GM18517 (cell line): ENCODE data around the gene PDGFD.

Source experiments
- ATAC-seq: cut with Tn5 transposase; IDR thresholded peaks from one replicate; pipeline ENCODE4 v1.9.1; 2021; ENCODE audit warnings: mild to moderate bottlenecking, moderate library complexity; ENCODE audit not compliant: unreplicated experiment

PDGFD gene

DNA sequence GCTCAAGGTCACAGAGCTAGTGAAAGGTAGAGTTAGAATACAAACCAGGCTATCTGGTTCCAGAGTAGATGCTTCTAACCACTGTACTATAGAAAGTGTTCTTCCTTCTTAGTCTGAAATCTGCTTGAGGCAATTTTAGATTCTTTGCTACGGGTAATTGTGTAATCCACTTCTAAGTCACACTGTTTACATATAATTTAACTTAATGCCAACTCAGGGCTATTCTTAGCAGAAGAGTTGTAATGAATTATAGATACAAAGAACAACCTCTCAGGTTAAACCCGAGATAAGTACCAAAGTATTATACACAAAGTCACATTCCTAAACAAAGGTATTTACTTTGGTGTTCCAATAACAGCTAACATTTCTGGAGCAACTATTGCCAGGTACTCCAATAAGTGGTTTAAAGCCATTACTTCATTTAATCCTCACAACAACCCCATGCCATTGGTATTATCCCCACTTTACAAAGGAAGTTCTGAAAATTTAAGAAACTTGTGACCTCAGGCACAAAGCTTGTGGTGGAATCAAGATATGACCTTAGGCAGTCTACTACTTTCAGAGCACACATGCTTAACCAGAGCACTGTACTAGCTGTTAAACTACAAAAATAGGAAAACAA is 158.6 kb downstream of the PDGFD start:
- ATAC-seq = no peak

GRCh38 chr11:104003491-104003890 is 160.5 kb downstream of the PDGFD start:
- no peak for ATAC-seq

DNA sequence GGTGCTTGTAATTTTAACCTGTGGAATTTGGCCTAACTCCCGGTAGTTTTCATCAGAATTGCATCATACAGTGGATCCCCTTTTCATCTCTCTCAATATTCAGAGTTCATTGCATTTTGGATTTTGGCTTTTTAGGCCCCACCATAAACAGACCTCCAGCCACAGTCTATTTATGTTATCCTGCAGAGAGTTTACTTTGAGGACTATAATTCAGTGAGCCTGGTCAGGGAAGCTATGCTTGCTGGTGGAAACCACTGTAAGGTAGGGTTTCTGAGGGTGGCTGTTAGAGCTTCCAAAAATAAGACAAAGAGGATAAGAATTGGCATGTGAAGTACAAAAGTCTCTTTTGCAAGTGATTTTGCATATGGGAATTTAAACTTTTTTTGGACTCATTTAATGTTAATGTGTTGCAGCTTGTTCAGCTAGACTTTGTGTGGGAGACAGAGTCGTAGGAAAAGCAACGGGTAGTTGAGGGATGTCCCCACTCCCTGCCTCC is 162.3 kb downstream of the PDGFD start:
- no peak for ATAC-seq

GRCh38 chr11:104000798-104001197 is 163.1 kb downstream of the PDGFD start:
- ATAC-seq = no peak

DNA sequence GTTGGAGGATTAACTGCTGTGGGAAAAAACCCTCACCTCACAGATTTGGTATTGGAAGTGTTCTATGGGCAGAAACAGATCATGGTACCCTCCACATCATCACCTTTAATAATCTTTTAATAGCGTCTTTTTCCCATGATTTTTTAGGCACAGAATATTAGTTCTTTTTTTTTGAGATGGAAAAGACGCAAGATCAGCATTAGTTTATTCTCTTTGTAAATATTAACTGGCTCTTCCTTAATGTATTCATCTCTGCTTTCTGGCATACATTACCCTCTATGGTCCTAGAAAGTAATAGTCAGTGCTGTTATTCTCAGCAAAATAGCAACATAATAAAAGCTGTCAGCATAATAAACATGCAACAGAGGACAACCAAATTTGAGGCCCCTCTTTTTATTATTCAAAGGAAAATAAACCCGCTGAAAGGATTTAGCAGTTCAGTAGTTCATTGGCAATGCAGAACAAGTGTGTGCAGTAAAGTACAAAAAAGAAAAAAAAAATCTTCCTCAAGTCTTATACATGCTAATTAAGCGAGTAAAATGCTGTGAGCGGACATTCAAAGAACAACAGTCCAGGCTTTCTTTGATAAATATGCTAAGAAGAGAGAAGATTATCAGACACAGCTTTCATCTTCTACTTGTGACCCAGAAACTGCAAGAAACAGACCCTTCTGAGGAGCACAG is 165.0 kb downstream of the PDGFD start:
- ATAC-seq = no peak

- peak; percentile 78 for ATAC-seq
These were observed 166.9 kb downstream of the PDGFD start for GRCh38 chr11:103997082-103997481.

DNA sequence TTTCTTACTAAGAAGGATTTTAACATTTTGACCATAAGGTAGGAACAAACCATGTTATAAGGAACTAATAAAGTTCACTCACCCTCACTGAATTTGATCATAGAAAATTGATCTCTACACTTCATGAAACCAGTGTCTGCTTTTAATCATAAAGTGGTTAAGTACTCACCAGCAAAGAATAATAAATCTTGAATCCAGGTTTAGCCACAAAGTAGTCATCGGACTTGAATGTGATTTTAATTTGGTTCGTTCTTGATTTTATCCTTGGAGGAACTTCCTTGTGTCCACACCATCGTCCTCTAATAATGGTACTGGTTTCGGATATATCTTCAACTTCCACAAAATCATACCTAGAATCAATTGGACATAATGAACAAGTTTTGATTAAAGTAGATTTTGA is 168.1 kb downstream of the PDGFD start:
- no peak for ATAC-seq

DNA sequence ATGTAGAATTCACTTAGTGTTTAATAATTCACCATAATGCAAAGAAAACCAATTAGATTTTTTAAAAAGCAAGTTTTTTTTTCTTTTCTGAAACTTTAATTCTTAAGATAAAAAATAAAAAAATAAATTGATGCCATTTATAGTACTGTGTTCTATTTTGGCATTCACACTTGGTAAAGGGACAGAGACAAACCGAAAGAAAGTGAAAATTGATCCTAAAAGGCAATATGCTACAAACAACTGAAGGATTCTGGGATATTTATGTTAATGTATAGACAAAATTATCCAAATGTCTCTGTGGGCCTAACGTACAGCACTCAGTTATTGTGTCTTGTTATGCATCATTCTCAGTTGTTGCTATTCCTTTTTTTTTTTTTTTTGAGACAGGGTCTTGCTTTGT is 169.4 kb downstream of the PDGFD start:
- ATAC-seq = no peak

DNA sequence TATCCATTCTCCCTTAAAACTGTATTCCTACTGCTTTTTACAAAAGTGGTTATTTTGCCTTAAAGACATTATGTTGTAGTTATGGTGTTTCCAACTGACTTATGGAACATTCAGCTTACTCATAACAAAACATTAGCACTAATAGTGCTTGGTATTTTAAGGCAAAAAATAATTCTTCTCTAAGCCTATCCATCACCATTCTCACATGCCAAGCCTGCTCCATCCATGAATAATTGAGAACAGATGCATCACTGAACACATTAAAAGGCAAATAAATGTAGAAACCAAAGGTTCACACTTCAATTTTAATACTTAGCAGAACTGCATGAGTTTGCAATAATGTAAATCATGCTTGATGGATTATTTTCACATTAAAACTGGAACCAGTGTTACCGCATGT is 169.9 kb downstream of the PDGFD start:
- no peak for ATAC-seq

DNA sequence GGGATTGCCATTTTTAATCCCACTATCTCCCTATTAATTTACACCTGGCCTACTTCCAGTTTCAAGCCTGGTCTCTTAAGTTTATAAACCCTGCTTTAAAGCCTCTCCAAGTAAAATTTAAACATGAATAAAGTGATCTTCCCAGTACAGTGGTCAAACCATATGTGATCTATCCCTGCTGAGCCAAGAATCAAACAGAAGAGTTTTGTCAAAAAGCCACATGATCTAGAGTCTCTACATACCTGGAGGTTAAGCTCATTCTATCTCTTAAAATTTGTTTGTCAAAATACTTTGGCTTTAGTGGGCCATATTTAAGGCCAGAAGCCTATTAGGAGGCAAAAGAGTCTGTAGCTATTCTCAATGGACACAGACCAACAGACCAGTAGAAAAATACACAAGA is 170.4 kb downstream of the PDGFD start:
- ATAC-seq = no peak

GRCh38 chr11:103988595-103988969 is 175.4 kb downstream of the PDGFD start:
- ATAC-seq = no peak

- no peak for ATAC-seq
These were observed 176.0 kb downstream of the PDGFD start for GRCh38 chr11:103987629-103988594.

GRCh38 chr11:103985041-103985440 is 178.9 kb downstream of the PDGFD start:
- no peak for ATAC-seq

DNA sequence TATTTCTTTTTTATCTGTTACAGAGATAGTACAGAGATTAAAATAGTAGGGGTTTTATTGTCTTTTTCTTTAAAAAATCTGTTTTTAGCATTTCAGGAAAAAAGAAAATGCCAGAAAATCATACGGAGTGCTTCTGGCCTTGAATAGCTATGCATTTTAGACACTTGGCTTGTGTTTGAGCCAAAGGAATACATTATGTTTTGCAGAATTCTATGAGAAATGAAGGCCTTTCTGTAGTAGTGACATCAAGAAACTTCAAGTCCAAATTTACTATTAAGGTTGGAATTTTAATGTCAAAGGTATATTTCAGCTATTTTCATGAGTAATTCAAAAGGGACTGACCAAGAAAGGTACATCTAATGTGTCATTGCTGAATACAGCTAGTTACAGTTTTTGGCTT is 183.8 kb downstream of the PDGFD start:
- no peak for ATAC-seq

DNA sequence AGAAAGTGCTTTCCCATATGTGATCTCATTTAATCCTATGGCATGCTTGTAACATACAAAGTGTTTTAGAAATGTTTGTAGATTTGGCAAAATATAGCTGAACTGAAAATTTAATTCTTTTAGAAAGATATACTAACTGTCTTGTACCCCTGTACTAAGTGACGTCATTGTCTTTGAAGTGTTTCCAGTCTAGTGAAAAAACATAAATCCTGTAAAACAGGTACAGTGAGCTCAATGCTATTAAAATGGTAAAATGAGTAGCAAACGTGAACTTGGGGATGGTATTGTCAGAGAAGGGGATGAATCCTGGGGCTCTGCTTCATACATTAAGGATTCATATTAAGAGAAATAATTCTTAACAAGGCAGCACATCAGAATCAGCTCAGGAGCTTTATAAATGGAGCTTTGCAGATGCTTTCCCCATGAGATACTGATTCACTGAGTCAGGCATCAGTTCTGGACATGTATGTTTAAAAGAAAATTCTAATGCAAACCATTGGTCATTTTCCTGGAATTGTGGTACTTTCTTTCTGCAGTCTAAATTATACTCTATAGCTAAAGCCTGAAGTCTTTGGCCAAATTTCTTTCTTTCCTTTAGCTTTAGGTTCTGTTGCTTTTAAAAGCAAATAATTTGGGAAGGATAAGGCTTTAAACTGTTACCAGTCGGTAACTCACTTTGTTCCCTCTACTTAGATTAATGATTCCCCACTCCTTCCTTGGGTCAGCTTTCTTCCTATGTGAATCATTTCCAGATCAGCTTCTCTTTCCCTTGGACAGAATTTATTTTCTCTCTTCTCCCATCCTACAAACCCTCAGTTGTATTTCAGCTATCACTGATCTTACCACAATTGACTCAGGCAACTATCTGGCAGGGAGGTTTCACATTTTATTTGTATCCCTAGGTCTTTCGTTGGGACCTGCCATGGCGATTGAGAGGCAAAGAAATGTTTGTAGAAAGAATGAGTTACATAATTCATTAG is 185.0 kb downstream of the PDGFD start:
- no peak for ATAC-seq

- no peak for ATAC-seq
These were observed 191.9 kb downstream of the PDGFD start for GRCh38 chr11:103972013-103972412.

DNA sequence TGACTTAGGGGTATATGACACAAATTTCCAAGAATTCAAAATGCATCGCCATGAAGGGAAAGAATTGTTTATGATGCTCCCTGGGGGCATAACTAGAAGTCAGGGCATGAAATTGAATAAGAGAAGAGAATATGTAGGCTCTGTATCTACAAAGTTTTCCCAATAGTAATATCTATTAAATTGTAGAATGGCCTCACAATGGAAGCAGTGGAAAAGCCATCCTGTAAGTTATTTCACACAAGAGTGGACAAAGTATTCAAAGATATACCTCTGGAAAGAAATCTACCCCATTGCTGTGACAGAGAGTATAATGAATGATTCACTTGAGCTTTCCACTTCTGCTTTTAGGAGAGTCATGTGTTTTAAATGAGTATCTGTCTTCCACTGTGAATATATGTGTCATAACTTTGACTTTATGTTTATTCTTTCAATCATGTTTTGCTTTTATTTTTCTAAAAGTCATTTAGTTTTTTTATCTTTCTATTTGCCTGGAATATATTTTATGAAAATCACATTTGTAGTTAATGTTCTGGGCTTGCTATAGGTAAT is 193.2 kb downstream of the PDGFD start:
- peak; percentile 98 for ATAC-seq

DNA sequence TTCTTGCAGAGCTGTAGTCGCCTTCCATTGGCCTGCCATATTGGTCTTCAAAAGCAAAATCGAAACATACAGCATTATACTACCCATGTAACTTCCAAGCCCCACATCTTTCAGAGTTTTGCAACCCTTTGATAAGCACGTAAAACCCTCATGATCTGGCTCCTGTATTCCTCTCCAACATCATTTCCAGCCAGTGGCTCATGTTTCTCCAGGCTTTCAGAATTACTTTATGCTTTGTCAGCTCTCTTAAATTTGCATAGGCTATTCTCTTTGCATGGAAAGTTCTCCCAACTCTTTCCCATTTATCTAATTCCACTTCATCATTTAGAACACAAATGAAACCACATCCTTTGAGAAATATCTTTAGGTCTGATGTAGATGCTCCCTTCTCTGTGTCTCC is 195.3 kb downstream of the PDGFD start:
- ATAC-seq = no peak

GRCh38 chr11:103967985-103968384 is 196.0 kb downstream of the PDGFD start:
- no peak for ATAC-seq

DNA sequence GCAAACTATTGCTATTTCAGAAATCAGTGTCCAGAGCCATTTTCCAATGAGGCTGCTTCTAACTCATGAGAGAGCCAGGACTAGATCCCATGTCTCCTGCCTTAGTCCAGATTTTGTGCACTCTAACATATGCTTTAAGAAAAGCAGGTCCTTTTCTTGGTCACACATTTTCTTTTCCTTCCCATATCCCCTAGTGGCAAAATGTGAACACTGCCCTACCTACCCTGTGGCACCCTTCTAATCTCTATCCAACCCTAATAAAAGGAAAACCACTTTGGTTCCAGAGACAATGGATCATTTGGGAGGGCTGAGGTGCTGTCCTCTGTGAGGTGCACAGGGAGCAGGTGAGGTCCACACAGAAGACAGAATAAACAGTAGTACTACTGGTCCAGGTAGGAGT is 199.6 kb downstream of the PDGFD start:
- ATAC-seq = no peak
